NCI-H146 treated with DMSO at 0.1 percent for 48 hours (cell line): Measurements from ENCODE around the gene IQCB1.
"Not testable (repeated sequence)": the region's sequence is repeated elsewhere in the genome, so short reads cannot be mapped to it uniquely, and the experiment has no call there.

Source experiments
- DNase-seq: peaks from one replicate; lab custom pipeline; 2025; ENCODE audit not compliant: unreplicated experiment; lab: John Stamatoyannopoulos, UW

IQCB1 gene

DNA sequence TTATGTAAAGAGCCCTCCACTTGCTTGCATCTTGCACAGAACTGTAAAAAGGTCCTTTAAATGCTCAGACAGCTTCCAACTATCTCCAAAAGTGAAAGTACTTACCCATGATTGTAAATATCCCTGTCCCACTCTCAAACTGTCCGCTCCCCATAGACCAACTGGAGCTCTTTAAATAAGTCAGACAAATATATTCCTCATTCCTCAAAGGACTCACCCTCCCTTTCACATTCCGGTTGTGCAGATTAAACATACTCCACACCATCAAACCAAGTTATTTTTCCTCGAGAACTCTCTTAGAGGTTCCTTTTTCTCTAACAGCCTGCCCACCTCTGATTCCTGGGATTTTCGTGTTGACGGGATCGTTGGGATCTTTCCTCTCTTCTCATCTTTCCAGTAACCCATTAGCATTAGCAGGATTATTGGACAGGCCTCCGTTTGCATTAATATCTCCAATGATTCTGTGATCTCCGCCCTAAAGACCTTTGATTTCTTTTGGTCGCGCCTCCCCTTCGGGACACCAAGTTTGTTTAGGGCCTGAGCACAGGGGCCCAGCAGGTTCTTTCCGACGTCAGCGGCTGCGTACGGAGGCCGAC is 86.1 kb downstream of the IQCB1 start:
- peak; percentile 50 for DNase-seq

- no peak for DNase-seq
Measured at GRCh38 chr3:121747976-121748375, 86.9 kb downstream of the IQCB1 start.

- not testable (repeated sequence) for DNase-seq
Measured at GRCh38 chr3:121743106-121743505, 91.8 kb downstream of the IQCB1 start.

DNA sequence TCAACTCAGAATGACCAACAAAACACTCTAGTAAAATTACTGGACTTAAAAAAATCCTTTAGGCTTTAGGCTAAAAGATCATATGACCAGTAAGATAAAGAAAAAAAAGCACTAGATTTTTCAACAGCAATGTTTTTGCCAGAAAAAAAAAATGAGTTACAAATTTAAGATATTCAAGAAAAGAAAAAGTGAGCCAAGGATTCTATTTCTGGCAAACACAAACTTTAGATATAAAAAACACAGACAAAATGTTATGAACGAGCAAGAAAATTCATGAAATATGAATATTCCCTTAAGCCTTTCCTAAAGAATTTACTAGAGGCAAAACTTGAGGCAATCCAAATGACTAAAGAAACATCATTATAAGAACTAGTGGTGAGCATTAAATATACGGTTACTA is 94.0 kb downstream of the IQCB1 start:
- no peak for DNase-seq

GRCh38 chr3:121739902-121740301 is 95.0 kb downstream of the IQCB1 start:
- no peak for DNase-seq

- no peak for DNase-seq
Measured at GRCh38 chr3:121737644-121738043, 97.2 kb downstream of the IQCB1 start.

- no peak for DNase-seq
Measured at GRCh38 chr3:121736112-121736511, 98.7 kb downstream of the IQCB1 start.

GRCh38 chr3:121735047-121735696 is 99.7 kb downstream of the IQCB1 start:
- DNase-seq, result no peak

GRCh38 chr3:121730940-121731687 is 103.7 kb downstream of the IQCB1 start:
- no peak for DNase-seq

- DNase-seq, result no peak
Measured at GRCh38 chr3:121724130-121724529, 110.7 kb downstream of the IQCB1 start.

DNA sequence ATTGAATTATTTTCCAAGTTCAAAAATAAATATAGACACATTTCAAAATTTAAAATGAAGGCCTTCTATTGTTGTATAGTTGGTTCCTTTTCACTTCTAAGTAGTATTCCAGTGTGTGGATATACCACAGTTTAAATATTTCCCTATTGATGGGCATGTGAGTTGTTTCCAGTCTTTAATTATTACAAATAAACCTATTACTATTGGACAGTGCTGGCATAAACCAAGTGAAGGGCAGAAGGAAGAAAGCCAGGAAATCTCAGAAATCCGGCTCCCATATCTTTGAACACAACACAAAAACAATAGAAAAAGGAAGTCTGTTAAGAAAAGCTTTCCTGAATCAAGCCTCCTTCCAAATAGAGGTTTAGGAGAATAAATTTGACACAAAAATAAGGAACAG is 111.4 kb downstream of the IQCB1 start:
- DNase-seq, result no peak

DNA sequence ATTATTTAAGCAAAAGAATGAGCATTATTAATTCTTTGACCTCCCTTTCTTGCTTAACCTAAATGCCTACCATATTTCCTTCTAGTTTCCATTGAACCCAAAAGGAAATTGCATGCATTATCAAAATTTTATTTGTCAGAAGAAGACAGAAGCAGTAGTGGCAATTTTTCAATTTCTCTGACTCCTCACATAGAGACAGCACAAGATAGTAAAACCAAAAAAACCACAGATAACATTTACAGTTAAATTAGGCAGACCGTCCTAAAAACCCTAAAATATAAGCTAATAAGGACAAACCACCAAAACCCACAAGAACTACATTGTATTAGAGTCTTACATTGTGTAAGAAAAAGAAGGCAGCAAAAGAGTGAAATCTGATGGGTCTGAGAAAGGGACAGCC is 112.4 kb downstream of the IQCB1 start:
- no peak for DNase-seq

DNA sequence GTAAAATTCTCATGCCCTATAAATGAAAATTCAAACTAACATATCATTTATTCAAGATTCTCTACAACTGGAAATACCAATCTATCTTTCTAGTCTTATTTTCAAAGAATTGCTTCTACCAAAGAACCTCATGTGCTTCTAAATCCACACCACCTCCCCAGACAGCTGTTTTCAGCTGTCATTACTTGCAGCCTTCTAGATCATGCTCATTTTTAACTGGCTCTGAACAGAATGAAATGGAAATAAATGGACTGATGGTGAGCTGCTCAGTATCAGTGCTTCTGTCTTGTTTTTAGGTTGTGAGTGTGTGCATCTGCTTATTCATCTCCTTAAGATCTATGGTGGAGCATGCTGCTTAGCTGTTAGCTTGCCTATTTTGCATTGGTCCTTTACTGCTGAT is 114.7 kb downstream of the IQCB1 start:
- no peak for DNase-seq
